Stomach (tissue), 9 donors: Measurements from ENCODE around the gene AKAP10. TPM values are rescaled to one million over a fixed set of nuclear protein-coding genes. Genes with fewer than 3 reads are reported as not detected.

Experiments
- DNase-seq, 2 donors: peaks; one replicate each; pipeline versions ENCODE4 v3.0.0 to v3.0.0-alpha.2; 2013 to 2019
- H3K27ac ChIP-seq, 5 donors: fragments of 200-600 bp in 4 of 5; sonication (generic) in 4 of 5; one replicate each; pipeline ENCODE4 v1.5.1; 2013 to 2019; ENCODE audit warnings: mild to moderate bottlenecking in 1 of 5, moderate library complexity in 1 of 5
- H3K27me3 ChIP-seq, 3 donors: fragments of 200-600 bp; sonication (generic); one replicate each; pipeline ENCODE4 v1.5.1; 2017 to 2019; ENCODE audit warnings: mixed run types in 1 of 3
- H3K36me3 ChIP-seq, 4 donors: fragments of 200-600 bp; sonication (generic); 1 replicate in 3 of 4; 2 replicates in 1 of 4; pipeline ENCODE4 v1.5.1; 2016 to 2019
- H3K4me1 ChIP-seq, 4 donors: fragments of 200-600 bp; sonication (generic); one replicate each; pipeline ENCODE4 v1.5.1; 2016 to 2019
- H3K4me3 ChIP-seq, 4 donors: fragments of 200-600 bp; sonication (generic) in 3 of 4; one replicate each; pipeline ENCODE4 v1.5.1; 2016 to 2019; ENCODE audit warnings: mild to moderate bottlenecking in 1 of 4
- H3K9me3 ChIP-seq, 4 donors: fragments of 200-600 bp; sonication (generic); one replicate each; pipeline ENCODE4 v1.5.1; 2016 to 2019
- EP300 ChIP-seq: sonication (generic); formaldehyde crosslinking; IDR thresholded peaks from one replicate; pipeline ENCODE4 v1.6.1; 2017; ENCODE audit warnings: antibody characterized with exemption
- POLR2A ChIP-seq, 4 donors: fragments of 450-650 bp; IDR thresholded peaks; one replicate each; pipeline ENCODE4 v1.6.1; 2016; ENCODE audit warnings: antibody characterized with exemption in 4 of 4, control low read depth in 2 of 4, mild to moderate bottlenecking in 1 of 4, moderate library complexity in 1 of 4
- POLR2AphosphoS5 ChIP-seq, 3 donors: sonication (generic); formaldehyde crosslinking; IDR thresholded peaks; one replicate each; pipeline ENCODE4 v1.6.1; 2016; ENCODE audit warnings: antibody characterized with exemption in 3 of 3
- WGBS, 5 donors: extraction: QIAGEN DNeasy Blood & Tissue Kit in 3 of 5; methylation state at CpG; one replicate each; pipeline versions ENCODE4 v1.1.5 to v1.1.7; 2013 to 2018; 5-methylcytosine and 5-hydroxymethylcytosine counted together
- intact Hi-C: fragments of 100-400 bp; cut with DNase I; formaldehyde crosslinking; loops from one replicate; pipeline ENCODE4 v1.15.1; 2023; ENCODE audit warnings: low total_unique reads
- polyA plus RNA-seq, 3 donors: library from polyadenylated mRNA; stranded (reverse); fragments of 200-250 nt; gene quantifications; one replicate each; pipeline ENCODE4 v1.2.3, GENCODE V29; 2013
- total RNA-seq, 5 donors: library from RNA; depleted of rRNA; stranded (reverse); fragments of >200 nt; gene quantifications; one replicate each; pipeline versions ENCODE4 v1.1.0 to v1.2.3, GENCODE V29; 2014 to 2016
- TF ChIP-seq, protein P1 (sequence below), 7 experiments: fragments of 450-650 bp in 4 of 7; fragments of 200-600 bp in 3 of 7; sonication (generic) in 3 of 7; IDR thresholded peaks; one replicate each; pipeline ENCODE4 v1.5.1; 2016 to 2019; ENCODE audit warnings: antibody characterized with exemption in 7 of 7, control low read depth in 2 of 7, mild to moderate bottlenecking in 1 of 7
- donor health status: healthy with polysubstance abuse.
- donor health status: Bipolar disorder and iron deficiency.
- donor health status: healthy.

The AKAP10 gene
- total and polyA plus RNA-seq, 8 donors: 5.1 to 54.5 (median 25.7) TPM

- no peak for TF ChIP-seq POLR2AphosphoS5 (IDR thresholded peaks at IDR 0.05)
- no peak for TF ChIP-seq POLR2A (IDR thresholded peaks at IDR 0.05)
- TF ChIP-seq, protein P1, sequence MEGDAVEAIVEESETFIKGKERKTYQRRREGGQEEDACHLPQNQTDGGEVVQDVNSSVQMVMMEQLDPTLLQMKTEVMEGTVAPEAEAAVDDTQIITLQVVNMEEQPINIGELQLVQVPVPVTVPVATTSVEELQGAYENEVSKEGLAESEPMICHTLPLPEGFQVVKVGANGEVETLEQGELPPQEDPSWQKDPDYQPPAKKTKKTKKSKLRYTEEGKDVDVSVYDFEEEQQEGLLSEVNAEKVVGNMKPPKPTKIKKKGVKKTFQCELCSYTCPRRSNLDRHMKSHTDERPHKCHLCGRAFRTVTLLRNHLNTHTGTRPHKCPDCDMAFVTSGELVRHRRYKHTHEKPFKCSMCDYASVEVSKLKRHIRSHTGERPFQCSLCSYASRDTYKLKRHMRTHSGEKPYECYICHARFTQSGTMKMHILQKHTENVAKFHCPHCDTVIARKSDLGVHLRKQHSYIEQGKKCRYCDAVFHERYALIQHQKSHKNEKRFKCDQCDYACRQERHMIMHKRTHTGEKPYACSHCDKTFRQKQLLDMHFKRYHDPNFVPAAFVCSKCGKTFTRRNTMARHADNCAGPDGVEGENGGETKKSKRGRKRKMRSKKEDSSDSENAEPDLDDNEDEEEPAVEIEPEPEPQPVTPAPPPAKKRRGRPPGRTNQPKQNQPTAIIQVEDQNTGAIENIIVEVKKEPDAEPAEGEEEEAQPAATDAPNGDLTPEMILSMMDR (IDR thresholded peaks at IDR 0.05): no peak
- TF ChIP-seq EP300: no peak
- WGBS, 5 donors: 74 to 82% (median 77%) methylated on average over 2 of the region's 2 CpGs
- no peak for DNase-seq
- no peaks in the 10 kb centered on the region for H3K27me3 ChIP-seq
- intact Hi-C loops: no loop called here
- peaks cover 11 to 55% (median 46%) of the 10 kb centered on the region in 4 donors for H3K36me3 ChIP-seq
- peaks cover 7 to 63% (median 40%) of the 10 kb centered on the region in 4 donors for H3K4me1 ChIP-seq
- H3K4me3 ChIP-seq: no peak overlapping the region
- no peak overlapping the region for H3K27ac ChIP-seq
- no peaks in the 10 kb centered on the region for H3K9me3 ChIP-seq
These were observed 32.5 kb downstream of the AKAP10 start for GRCh38 chr17:19945009-19945626.

- no peaks in the 10 kb centered on the region for H3K27me3 ChIP-seq
- H3K4me1 ChIP-seq: peaks cover 7 to 69% (median 38%) of the 10 kb centered on the region in 4 donors
- no peak for DNase-seq
- no peaks in the 10 kb centered on the region for H3K9me3 ChIP-seq
- peaks cover 20 to 67% (median 58%) of the 10 kb centered on the region in 4 donors for H3K36me3 ChIP-seq
- intact Hi-C loops: no loop called here
- TF ChIP-seq EP300 (no peak), POLR2A (IDR thresholded peaks at IDR 0.05) (no peak), POLR2AphosphoS5 (IDR thresholded peaks at IDR 0.05) (no peak)
- TF ChIP-seq, protein P1 (IDR thresholded peaks at IDR 0.05): no peak
- no peak overlapping the region for H3K4me3 ChIP-seq
- no peak overlapping the region for H3K27ac ChIP-seq
These were observed 34.0 kb downstream of the AKAP10 start for GRCh38 chr17:19943599-19943998.

GRCh38 chr17:19943026-19943425 is 34.6 kb downstream of the AKAP10 start:
- Histone ChIP-seq H3K36me3 (peaks cover 25 to 72% (median 61%) of the 10 kb centered on the region in 4 donors), H3K4me3 (no peak overlapping the region), H3K27ac (no peak overlapping the region), H3K4me1 (peaks cover 8 to 68% (median 37%) of the 10 kb centered on the region in 4 donors), H3K9me3 (no peaks in the 10 kb centered on the region), H3K27me3 (no peaks in the 10 kb centered on the region)
- WGBS, 5 donors: 88 to 96% (median 94%) methylated on average over 5 of the region's 5 CpGs
- DNase-seq: no peak
- intact Hi-C loops: no loop called here
- TF ChIP-seq POLR2A (IDR thresholded peaks at IDR 0.05): no peak
- no peak for TF ChIP-seq EP300
- TF ChIP-seq, protein P1 (IDR thresholded peaks at IDR 0.05): no peak
- TF ChIP-seq POLR2AphosphoS5 (IDR thresholded peaks at IDR 0.05): no peak

DNA sequence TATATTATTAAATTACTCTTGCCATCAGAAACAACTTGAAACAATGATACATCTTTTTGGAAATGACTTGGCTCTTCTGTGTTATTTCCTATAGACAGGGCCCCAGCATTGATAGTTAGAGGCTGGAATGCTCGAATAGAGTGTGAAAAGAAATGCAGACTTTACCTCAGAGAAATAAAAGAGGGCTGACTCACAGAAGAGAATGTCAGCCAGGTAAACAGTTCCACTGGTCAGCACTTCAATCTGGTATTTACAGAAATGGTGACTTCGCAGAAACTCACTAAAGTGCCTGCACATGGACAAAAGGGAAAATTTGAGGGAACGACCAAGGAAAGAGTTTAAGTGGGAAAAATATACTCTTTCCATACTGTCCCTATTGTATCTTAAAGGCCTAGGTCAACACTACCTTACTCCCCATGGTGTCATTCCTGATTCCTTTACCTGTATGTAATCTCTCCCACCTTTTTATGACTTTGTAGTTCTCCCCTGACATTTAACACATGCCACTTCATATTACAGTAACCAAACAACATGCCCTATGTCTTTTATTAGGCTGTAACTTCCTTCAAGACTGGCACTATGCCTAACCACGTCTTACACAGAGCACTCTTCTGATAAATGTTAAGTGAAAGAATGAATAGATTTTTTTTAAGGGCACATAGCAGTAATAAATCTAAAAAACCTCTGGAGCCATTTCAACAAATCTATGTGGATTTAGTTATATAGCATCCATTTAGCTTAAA is 36.7 kb downstream of the AKAP10 start:
- no peaks in the 10 kb centered on the region for H3K27me3 ChIP-seq
- H3K4me3 ChIP-seq: no peak overlapping the region
- peak overlapping the region; percentile 52 to 71 (median 68) for H3K27ac ChIP-seq
- intact Hi-C loops: no loop called here
- peaks cover 19 to 75% (median 62%) of the 10 kb centered on the region in 4 donors for H3K36me3 ChIP-seq
- 24 to 47% (median 31%) methylated on average over 4 of the region's 4 CpGs for WGBS, 5 donors
- DNase-seq: peak in 1 of 2 donors; percentile 58
- TF ChIP-seq POLR2A (IDR thresholded peaks at IDR 0.05): no peak
- no peak for TF ChIP-seq EP300
- TF ChIP-seq POLR2AphosphoS5 (IDR thresholded peaks at IDR 0.05): no peak
- peaks cover 12 to 76% (median 43%) of the 10 kb centered on the region in 4 donors for H3K4me1 ChIP-seq
- no peaks in the 10 kb centered on the region for H3K9me3 ChIP-seq
